HG02678 (cell line): ENCODE measurements around the gene CA5B.
"Not testable (repeated sequence)": the region's sequence is repeated elsewhere in the genome, so short reads cannot be mapped to it uniquely, and the experiment has no call there.

Experiments used
- ATAC-seq: cut with Tn5 transposase; IDR thresholded peaks from one replicate; pipeline ENCODE4 v1.9.1; 2021; ENCODE audit warnings: mild to moderate bottlenecking, moderate library complexity; ENCODE audit not compliant: unreplicated experiment

CA5B gene, protein sequence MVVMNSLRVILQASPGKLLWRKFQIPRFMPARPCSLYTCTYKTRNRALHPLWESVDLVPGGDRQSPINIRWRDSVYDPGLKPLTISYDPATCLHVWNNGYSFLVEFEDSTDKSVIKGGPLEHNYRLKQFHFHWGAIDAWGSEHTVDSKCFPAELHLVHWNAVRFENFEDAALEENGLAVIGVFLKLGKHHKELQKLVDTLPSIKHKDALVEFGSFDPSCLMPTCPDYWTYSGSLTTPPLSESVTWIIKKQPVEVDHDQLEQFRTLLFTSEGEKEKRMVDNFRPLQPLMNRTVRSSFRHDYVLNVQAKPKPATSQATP

DNA sequence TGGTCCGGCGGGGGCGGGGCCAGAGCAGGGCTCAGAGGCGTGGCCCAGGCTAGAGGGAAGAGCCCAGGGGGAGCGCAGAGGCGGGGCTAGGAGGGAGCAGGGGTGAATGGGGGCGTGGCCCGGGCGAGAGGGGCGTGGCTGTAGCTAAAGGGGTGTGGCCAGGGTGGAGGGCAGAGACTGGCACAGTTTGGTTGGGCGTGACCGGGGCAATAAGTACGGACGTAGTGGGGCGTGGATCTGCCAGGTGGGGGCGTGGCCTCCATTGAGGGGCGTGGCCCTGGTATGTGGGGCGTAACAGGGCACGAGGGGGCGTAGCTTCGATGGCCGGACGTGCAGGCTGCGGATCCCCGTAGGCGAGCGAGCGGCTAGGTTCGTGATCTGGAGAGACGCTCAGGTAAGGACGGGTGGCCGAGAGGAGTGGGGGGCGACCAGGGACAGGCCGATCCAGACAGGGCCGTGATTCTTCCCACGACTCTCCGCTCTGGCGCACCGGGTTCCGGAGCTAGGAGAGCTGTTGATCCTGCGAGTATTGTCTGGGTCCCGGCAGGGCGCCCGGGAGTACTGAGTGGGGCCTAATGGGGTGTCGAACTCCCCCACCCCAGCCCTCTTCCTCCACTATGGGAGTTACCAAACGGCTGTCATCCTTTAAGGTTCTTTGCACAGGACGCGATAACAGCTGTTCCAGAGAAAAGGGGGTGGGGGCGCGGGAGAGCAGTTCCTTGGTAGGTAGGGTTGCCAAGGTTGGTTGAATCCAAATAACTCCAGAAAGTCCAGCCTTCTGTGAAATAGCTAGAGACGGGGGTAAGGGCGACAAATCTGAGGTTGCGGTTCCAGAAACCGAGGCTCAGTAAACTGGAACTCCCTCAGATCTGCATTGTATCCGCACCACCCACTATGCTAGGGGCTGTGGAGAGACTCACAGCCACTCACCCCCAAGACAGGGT is at the start of gene CA5B:
Gene CA5B, plus strand, starts transcription at position 312 of the 944 bp plus-strand sequence. CDS start 11,754 bp downstream, outside the sequence.
- ATAC-seq: peak; percentile 93

DNA sequence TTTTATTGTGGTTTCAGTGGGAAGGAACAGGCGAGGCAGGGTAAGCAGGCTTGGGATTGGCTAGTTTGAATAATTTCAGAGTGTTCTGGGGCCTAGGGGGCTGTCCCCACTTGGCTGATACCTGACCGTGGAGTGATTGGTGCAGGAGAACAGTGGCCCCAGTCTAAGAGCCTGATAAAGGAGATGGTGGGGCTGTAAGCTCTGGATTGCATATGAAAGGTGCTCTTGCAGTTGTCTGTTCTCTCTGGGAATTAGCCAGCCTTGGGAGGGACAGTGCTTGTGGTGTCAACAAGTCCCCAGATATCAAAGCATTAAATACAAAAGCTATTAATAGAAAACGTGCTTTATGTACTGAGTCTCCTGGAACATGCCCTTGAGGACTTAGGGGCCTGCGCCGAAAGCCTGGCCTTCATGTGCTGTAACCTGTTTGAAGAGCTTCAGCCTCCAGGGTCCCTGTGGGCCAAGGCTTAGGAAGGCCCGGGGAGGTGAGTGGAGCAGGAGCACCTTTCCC is 43.1 kb upstream of the CA5B start:
- ATAC-seq: no peak

DNA sequence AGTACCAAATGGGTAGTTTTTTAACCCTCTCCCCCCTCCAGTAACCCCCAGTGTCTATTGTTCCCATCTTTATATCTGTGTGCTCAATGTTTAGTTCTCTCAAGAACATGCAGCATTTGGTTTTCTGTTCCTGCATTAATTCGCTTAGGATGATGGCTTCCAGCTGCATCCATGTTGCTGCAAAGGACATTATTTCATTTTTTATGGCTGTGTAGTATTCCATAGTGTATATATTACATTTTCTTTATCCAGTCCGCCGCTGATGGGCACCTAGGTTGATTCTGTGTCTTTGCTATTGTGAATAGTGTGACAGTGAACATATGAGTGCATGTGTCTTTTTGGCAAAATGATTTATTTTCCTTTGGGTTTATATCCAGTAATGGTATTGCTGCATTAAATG is 41.6 kb upstream of the CA5B start:
- no peak for ATAC-seq

DNA sequence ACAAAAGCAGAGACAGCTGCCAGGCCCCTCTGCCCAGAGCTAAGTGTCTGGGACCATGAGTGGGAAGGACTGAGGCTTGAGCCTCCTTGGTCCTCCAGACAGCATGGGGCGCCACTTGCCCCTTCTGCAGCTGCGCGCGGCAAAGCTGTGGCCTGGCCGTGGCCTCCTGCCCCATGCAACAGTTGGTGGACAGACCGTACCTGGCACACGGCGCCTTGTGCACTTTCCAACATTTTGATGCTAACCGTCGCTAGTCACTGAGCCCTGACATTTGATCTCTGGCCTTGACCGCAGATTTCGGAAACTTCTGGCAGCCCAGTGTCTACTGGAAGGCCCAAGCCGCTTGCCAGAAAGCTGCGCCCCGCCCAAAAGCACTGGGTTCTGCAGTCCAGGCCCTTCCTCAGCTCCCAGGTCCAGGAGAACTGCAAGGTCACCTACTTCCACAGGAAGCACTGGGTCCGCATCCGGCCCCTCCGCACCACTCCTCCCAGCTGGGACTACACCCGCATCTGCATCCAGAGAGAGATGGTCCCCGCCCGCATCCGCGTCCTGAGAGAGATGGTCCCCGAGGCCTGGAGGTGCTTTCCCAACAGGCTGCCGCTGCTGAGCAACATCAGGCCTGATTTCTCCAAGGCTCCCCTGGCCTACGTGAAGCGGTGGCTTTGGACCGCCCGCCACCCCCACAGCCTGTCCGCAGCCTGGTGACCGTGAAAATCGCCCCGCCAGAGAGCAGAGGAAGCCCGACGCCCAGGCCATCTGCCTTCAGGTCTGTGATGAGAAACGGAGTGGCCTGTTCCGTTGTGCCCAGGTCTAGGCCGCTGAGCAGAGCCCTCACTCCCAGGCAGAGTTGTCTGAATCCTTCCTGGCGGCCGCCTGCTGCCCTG is 35.3 kb upstream of the CA5B start:
- no peak for ATAC-seq

DNA sequence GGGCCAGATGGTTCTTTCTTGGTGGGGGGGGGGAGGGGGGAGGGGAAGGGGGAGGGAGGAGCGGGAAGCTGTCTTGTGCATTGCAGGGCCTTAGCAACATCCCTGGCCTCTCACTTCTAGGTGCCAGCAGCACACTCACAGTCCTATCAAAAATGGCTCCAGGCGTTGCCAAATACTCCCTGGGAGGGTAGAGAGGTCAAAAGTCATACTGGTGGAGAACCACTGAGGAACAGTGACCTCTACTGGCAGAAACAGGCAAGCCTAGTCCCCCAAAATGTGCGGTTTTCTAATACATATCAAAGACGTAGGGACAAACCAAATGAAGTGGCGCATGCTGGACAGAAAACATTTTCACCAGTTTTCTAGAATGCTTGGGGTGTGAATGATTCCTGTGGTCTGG is 34.3 kb upstream of the CA5B start:
- ATAC-seq: not testable (repeated sequence)

DNA sequence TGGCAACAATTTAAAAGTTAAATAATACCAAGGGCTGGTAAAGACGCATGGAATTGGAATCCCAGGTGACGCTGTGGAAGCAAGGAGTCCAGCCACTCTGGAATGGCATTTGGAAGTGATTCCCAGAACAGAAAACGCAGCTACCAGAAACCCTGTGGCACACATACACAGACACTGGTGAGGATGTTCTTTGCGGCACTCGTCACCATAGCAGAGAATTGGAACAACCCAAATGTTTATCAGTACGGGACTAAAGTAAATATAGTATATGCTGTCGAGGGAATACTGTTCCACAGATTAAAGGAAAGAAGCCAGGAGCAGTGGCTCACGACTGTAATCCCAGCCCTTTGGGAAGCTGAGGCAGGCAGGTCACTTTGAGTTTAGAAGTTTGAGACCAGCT is 33.8 kb upstream of the CA5B start:
- ATAC-seq: not testable (repeated sequence)

DNA sequence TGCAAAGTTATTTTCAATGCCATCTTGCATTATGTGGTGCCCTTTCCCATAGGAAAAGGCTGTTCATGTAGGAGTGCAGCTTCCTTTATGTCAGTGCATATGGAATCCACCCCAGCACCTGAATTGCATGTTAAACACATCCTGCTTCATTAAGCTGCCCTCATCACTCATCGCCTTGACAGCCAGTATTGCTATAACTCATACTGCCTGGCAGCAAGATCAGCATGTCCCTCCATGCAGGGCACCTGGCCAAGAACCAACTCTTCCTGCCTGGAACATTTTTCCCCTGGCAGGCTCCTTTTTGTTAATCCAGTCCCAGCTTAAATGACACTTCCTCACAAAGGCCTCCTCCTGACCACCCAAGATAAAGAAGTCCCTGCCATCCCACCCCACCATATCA is 23.5 kb upstream of the CA5B start:
- no peak for ATAC-seq

DNA sequence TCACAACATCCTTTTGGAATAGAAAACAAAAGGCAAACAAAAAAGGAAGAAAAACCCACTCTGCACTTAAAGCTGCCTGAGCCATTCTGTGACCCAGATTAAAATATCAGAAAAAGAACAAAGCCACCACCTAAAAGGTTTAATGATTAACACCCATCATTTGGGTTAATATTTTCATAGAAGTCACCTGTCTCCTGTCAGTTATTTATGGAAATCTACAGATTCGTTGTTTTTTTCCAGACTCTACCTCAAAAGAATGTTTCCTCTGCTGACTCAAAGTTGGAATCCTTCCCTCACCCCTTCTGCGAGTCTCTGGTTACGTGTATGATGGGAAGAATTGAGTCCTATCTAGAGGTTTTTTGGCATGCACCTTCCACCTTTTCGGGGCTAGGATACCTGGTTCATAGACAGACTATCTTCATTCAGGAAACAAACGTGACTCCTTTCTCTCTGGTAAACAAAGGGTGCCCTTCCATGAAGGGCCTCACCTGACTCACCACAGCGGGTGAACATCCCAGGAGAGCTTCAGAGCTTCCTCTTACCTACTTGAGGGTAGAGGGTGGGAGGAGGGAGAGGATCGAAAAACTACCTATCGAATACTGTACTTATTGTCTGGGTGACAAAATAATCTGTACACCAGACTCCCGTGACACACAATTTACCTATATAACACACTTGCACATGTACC is 19.6 kb upstream of the CA5B start:
- no peak for ATAC-seq

DNA sequence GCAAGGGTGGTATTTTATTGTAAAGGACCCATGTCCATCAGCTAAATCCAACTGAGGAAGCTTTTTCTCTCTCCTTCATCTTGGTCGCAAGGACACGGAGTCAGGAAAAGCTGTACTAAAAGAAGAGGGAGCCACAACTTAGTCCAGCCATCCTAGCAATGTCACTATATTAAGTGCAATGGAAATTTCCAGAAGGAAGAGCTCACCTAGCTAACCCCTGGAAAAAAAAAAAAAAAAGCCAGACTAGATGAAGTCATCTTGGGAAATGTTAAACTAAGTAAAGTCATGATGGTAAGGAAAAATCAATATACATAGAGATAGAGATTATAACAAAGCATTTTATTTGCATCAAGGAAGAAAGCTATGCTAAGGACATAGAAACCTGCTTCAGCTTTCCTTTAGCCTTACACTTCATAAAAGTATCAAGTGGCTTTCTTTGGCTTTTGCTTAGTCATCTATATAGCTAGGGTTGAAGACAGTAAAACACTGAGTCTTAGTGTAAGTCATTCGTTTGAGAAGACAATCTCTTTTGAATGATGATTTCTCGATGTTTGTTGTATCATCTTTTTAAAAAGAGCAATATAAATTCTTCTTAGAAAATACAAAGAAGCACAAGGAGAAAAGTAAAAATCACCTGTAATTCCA is 18.6 kb upstream of the CA5B start:
- no peak for ATAC-seq

DNA sequence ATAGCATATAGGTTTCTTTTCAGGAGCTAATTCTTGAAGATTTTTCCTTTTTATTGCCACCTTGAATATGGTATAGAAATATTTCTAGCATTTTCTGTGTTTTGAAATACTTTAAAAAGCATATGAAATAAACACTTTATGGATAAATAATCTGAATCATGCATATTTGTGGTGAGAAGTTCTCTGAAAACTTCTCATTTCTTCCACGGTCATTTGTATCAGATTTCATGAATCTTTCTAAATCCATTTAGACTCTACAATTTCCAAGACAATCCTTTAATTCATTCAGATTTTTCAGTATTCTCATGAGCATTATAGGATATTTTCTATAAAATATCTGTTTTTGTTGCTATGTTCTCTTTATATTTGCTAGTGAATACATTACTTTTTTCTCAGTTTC is 16.2 kb upstream of the CA5B start:
- no peak for ATAC-seq

DNA sequence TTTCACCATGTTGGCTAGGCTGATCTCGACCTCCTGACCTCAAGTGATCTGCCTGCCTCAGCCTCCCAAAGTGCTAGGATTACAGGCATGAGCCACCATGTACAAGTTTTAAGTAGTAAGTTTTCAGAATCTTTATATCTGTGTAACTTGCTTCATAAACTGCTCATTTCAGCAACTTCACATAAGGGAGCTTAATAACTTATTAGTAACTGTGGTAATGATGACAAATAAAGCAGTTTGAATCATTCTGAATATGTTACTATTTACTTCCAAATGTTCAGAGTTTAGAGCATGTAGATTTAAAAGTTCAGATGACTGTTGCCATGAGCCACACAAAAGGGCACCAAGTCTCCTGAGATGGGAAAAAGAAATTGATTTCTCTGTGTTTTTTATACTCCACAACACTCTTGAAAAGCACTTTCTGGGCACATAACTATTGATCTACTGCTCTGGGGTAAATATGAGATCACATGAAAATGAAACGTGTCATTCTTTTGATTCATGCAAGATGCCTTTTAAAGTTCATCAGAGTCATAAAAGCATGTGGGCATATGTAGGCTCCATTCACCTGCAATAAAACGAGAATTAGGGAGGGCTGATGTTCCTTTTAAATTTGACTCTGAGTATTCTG is 14.1 kb upstream of the CA5B start:
- ATAC-seq: no peak

DNA sequence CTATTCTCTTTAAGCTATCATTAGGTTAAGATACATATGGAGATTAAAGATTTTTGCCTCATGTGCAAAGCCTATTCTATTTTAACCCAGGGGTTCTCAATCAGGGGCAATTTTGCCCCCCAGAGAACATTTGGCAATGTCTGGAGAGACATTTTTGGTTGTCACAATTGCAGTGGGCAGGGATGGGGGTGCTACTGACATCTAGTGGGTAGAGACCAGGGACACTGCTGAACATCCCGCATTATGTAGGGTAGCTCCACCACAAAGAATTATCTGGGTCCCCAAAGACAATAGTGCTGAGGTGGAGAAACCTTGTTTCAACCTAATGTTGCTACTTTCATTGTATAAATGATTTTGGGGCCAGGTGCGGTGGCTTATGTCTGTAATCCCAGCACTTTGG is 13.2 kb upstream of the CA5B start:
- no peak for ATAC-seq

DNA sequence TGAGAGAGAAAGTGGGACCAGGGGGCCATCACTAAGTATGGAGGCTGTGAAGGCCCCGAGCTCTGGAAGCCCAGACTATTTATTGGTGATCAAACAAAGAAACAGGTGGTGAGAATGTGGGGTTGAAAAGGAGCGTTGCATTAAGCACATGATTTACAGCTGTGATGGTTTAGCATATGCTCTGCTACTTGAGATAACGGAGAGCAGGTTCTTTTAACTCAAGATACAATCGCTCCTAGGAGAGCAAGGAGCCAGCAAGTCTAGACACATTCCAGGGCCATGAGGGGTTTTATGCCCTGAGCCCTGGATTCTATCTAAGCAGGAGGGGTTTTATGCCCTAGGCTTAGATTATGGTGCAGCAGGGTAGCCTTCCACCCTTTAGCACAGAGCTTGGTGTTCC is 6.7 kb upstream of the CA5B start:
- ATAC-seq: not testable (repeated sequence)

DNA sequence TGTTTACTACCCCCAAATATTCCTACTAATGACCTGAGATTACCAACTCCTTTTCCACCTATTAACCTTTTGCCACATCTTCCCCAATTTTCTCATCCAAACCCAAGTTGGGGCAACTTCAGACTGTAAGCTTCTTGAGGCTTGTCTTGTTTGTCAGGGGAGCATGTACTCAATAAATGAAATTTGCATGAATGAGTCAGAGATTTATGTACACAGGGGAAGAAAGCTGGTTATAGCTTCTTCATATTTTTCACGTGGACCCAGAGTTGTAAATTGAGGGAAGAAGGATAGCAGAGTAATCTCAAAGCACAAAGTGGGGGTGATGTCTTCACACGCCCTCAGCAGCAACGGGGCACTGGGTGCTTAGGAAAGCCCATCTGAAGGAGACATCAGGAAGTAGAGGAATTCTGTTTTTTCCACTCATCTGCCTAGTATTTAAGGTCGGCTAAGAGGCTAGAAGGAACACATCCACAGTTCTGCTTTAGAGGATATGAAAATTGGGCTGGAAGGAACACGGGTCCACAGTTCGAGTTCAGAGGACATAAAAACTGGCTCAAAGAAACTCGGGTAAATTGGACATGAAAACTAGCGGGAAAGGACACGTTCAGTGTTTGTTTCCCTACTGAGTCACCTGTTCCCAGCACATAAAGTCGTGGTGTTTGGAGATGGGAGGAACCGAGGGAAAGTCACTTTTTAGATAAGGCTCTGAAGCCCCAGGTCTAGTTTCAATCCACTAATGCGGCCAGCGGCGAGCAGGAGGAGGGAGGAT is 696 bp upstream of the CA5B start:
- peak; percentile 2 for ATAC-seq

DNA sequence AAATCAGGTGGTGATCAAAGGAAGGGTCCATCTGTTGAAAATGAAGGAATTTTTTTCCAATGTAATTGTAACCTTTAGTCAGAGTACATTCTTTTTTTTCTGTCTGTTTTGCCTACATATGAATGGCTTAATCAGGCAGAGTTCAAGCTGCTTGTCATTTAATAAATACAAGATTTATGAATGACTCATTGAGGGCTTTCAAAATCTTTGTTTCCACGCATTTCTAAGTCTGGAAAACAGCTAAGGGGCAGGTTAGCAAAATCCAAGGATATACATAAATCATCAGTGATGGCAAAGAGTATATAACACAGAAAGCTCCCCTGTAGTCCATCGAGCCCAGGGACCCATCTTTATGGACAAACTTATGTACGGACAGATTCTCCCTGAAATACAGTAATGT is 1.8 kb downstream of the CA5B start:
- ATAC-seq: no peak

DNA sequence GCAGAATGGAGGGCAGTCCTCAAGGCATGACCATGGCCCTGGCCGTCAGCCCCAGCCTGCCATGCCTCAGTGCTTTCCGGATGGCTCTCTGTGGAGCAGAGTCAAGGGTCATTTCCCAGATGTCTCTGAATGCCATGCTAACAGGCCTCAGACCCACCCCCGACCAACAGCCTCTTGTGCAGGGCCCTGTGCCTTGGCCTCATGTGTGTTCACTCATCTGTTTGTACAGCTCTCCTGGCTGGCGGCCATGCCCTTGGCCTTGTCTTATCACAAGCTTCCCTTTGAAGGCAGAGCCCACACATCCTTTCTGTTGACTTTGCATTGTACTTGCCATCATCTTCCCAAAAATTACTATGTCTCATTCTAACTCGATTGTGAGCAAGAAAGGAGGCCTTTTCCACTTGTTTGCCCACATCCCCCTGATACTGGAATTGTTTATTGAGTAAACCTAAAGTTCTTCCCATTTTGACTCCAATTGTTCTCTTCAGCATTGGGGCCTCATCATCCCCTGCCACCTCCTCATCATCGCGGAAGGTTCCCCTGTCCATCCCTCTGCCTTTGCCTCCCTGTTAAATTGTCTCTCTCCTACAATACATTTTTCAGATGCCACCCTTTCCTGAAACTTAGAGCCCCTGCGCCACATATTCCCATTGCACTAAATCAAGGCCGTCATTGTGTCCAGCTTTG is 6.3 kb downstream of the CA5B start:
- ATAC-seq: no peak

DNA sequence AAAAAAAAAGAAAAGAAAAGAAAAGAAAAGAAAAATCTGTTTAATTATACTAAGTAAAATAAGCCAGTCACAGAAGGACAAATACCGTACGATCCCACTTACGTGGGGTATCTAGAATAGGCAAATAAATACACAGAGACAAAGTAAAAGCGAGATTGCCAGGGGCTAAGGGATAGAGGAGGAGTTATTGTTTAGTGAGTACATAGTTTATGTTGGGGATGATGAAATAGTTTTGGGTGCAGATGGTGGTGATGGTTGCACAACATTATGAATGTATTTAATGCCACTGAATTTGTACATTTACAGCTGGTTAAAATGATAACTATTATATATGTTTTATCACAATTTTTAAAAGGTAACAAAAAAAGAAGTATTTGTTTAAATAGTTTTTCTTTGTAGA is 7.1 kb downstream of the CA5B start:
- ATAC-seq: no peak

DNA sequence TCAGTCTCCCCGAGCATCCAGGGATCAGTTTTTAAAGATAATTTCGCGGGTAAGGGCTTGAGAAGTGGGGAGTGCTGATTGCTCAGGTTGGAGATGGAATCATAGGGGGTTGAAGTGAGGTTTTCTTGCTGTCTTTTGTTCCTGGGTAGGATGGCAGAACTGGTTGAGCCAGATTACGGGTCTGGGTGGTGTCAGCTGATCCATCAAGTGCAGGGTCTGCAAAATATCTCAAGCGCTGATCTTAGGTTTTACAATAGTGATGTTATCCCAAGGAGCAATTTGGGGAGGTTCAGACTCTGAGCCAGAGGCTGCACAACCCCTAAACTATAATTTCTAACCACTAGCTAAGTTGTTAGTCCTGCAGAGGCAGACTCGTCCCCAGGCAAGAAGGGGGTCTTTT is 8.6 kb downstream of the CA5B start:
- ATAC-seq: not testable (repeated sequence)
